HFF-Myc (cell line): ENCODE results near the gene USP6NL.

ENCODE experiments used
- DNase-seq: peaks from one replicate; pipeline ENCODE4 v3.0.0-alpha.2; 2011; ENCODE audit warnings: low read depth; ENCODE audit errors: extremely low read depth
- H3K4me3 ChIP-seq: replicated peaks from 2 replicates; pipeline ENCODE4 v1.5.1; 2011; ENCODE audit warnings: low read depth, mild to moderate bottlenecking, control low read depth, low read length
- TF ChIP-seq, protein P1 (sequence below): IDR thresholded peaks from 2 replicates; pipeline ENCODE4 v1.5.1; 2012; ENCODE audit warnings: mild to moderate bottlenecking, low read depth, low read length, control low read depth; ENCODE audit errors: missing control alignments

Gene USP6NL

DNA sequence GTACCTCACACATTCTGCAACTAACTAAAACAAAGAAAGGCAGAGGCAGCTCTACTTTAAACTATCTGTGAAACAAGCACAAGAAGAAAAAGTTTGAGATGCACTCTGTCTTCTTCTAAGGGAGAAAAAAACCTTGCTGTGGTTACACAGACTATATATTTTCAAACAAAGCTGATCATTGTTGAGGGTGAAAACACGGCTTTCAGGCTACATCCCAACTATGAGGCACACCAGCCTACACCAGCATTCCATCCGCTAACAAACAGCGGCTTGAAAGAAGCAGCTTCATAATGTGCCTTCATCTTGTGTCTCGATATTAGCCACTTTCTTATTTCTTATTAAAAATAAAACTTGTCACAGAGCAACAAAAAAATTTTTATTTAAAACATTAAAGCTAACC, 79.1 kb downstream of the USP6NL start:
- H3K4me3 ChIP-seq = no peak overlapping the region
- DNase-seq = no peak
- TF ChIP-seq, protein P1, sequence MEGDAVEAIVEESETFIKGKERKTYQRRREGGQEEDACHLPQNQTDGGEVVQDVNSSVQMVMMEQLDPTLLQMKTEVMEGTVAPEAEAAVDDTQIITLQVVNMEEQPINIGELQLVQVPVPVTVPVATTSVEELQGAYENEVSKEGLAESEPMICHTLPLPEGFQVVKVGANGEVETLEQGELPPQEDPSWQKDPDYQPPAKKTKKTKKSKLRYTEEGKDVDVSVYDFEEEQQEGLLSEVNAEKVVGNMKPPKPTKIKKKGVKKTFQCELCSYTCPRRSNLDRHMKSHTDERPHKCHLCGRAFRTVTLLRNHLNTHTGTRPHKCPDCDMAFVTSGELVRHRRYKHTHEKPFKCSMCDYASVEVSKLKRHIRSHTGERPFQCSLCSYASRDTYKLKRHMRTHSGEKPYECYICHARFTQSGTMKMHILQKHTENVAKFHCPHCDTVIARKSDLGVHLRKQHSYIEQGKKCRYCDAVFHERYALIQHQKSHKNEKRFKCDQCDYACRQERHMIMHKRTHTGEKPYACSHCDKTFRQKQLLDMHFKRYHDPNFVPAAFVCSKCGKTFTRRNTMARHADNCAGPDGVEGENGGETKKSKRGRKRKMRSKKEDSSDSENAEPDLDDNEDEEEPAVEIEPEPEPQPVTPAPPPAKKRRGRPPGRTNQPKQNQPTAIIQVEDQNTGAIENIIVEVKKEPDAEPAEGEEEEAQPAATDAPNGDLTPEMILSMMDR = no peak

DNA sequence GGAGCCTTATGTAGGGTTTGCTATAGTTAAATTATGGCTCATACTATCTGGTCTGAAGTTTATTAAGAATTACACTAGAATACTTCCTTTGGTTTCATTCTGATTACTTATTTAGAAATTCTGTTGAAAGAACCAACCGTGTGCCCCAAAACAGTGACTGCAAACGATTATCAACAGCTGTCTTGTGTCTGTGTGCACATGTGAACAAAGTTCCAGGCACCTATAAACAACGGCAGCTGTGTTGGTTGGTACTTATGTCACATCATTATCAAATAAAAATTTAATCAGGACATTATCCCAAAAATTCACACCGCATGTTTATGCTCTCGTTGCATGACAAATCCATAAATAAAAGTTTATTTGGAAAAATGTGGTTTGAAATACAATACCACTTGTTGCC, 80.6 kb downstream of the USP6NL start:
- DNase-seq = no peak
- TF ChIP-seq, protein P1 = no peak
- no peak overlapping the region for H3K4me3 ChIP-seq

DNA sequence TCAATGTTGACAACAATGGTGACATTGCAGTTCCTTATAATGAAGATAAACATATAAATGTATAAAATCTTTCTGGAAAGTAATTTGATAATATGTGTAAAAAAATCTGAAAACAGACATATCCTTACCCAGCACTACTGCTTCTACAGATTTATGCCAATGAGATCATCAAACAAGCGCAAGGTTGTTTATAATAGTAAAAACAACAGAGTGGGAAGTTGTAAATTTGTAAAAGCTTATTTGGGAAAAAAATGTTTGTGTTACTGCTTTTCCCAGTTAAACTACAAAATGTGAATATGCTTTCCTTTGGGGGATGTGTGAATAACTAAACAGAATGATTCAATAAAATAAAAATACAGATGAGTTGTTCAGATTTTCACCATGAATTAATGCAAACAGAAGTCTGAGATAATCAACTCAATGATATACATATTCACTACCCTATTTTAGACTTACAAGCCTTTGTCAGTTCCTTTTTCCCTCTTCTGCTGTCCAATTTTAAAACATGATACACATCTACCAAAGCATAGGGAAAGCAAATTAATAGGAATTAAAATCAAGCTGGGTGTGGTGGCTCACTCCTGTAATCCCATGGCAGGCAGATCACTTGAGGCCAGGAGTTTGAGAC, 82.1 kb downstream of the USP6NL start:
- TF ChIP-seq, protein P1 = no peak
- DNase-seq = no peak
- no peak overlapping the region for H3K4me3 ChIP-seq

DNA sequence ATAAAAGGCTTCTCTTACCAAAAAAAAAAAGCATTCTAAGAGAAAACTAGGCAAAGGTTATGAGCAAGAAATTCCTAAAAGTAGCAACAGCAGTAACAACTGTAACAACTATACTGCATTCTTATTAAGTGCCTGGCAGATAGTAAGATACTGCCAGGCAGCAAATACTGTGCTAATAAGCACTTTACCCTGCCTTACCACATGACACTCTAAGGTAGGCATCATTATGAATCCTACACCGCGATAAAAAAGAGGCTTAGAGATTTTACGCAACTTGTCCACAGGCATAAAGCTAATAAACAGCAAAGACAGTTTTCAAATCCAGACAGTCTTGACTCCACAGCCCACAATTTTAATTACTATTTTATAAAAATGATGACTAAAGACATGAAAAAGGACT, 83.2 kb downstream of the USP6NL start:
- no peak for DNase-seq
- H3K4me3 ChIP-seq = no peak overlapping the region
- TF ChIP-seq, protein P1 = no peak

DNA sequence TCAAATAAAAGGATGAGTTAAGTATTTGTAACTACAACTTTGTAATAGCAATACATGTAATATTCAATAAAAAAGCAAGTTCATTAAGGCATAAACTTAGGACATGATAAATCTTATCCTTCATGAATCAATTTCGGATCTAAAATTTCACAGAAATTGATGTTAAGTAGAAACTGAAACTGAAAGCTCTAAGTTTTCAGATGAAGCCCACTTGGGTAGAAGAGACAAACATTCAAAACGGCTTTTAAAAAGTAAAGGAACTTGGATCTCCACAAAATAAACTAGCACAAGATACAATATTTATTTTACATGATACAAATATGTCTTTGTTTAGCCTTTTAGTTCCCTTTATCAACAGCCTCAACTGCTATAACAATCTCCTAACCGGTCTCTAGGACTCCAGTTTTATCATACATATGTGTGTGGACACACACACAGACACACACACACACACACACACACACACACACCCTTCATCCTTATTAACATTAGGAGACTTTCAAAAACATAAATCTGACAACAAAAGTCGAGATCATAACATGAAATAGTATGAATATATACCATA, 83.7 kb downstream of the USP6NL start:
- no peak for DNase-seq
- no peak overlapping the region for H3K4me3 ChIP-seq
- TF ChIP-seq, protein P1 = no peak

DNA sequence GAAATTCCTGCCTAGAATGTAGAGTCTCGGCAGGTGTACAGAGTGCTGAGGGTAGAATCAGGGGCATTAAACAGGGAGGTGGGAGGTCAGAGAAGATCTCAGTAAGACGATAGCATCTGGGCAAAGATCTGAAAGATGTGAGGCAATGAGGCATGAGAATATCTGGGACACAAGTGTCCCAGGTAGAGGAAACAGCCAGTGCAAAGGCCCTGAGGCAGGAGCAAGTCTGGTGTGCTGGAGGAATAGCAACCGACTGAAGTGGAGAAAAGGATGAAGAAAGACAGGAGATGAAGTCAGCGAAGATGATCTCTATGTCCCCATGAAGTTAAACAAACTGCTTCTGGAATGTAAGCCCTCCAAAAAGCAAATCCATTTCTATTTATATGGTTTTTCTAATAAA, 84.4 kb downstream of the USP6NL start:
- TF ChIP-seq, protein P1 = no peak
- no peak for DNase-seq
- H3K4me3 ChIP-seq = no peak overlapping the region

DNA sequence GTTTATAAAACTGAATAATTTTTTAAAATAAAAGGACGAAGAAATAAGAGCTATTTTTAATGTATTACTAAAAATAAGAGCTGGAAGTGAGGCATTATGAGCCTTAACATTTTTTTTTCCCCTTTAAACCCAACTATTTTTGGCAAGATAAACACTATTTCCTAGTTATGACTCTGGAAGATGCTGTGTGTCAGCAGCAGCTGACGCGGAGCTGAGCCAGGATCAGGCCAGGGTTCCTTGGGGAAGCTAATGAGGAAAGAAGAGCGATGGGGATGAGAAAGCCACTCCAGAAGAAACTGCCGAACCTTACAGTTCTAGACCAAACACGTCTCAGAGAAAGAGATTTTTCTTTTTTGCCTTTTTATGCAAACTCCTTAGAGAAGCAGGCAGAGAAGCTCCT, 85.9 kb downstream of the USP6NL start:
- TF ChIP-seq, protein P1 = no peak
- H3K4me3 ChIP-seq = no peak overlapping the region
- DNase-seq = no peak
